ENCODE measurements around the gene NPLOC4. TPM values are rescaled to one million over a fixed set of nuclear protein-coding genes. Genes with fewer than 3 reads are reported as not detected.

NPLOC4 gene
- total and polyA plus RNA-seq, 8 donors = 24.0 to 284 (median 54.8) TPM

GRCh38 chr17:81664051-81664470 is 27.1 kb upstream of the NPLOC4 start:
- no peaks in the 10 kb centered on the region for H3K27me3 ChIP-seq
- intact Hi-C loops (cut with DNase I; ENCODE audit: low total_unique reads) = no loop called here
- TF ChIP-seq POLR2AphosphoS5 (IDR thresholded peaks at IDR 0.05) = no peak
- no peak for TF ChIP-seq POLR2A (IDR thresholded peaks at IDR 0.05)
- no peak for TF ChIP-seq EP300 (IDR thresholded peaks at IDR 0.05)
- TF ChIP-seq, protein P1, sequence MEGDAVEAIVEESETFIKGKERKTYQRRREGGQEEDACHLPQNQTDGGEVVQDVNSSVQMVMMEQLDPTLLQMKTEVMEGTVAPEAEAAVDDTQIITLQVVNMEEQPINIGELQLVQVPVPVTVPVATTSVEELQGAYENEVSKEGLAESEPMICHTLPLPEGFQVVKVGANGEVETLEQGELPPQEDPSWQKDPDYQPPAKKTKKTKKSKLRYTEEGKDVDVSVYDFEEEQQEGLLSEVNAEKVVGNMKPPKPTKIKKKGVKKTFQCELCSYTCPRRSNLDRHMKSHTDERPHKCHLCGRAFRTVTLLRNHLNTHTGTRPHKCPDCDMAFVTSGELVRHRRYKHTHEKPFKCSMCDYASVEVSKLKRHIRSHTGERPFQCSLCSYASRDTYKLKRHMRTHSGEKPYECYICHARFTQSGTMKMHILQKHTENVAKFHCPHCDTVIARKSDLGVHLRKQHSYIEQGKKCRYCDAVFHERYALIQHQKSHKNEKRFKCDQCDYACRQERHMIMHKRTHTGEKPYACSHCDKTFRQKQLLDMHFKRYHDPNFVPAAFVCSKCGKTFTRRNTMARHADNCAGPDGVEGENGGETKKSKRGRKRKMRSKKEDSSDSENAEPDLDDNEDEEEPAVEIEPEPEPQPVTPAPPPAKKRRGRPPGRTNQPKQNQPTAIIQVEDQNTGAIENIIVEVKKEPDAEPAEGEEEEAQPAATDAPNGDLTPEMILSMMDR (IDR thresholded peaks at IDR 0.05) = no peak
- H3K4me1 ChIP-seq = peaks cover 20 to 53% (median 41%) of the 10 kb centered on the region in 4 donors
- peaks cover 0 to 24% (median 20%) of the 10 kb centered on the region in 4 donors for H3K36me3 ChIP-seq
- 78 to 88% (median 87%) methylated on average over 5 to 7 of the region's 7 CpGs for WGBS, 5 donors
- H3K9me3 ChIP-seq = no peaks in the 10 kb centered on the region
- no peak for DNase-seq
- H3K27ac ChIP-seq = peak overlapping the region in 1 of 5 donors; percentile 25
- H3K4me3 ChIP-seq = no peak overlapping the region

DNA sequence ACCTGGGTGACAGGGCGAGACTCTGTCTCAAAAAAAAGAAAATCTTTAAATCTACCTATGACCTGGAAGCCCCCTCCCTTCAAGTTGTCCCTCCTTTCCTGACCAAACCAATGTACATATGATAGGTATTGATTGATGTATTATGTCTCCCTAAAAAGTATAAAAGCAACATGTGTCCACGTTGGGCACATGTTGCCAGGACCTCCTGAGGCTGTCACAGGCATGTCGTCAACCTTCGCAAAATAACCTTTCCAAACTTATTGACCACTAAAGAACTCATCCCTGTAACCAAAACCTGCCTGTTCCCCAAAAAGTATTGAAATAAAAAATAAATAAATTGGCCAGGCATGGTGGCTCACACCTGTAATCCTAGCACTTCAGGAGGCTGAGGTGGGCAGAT is 25.1 kb upstream of the NPLOC4 start:
- Histone ChIP-seq H3K4me3 (no peak overlapping the region), H3K4me1 (peaks cover 8 to 42% (median 26%) of the 10 kb centered on the region in 4 donors), H3K9me3 (no peaks in the 10 kb centered on the region), H3K27ac (no peak overlapping the region), H3K36me3 (peaks cover 0 to 14% (median 12%) of the 10 kb centered on the region in 4 donors), H3K27me3 (no peaks in the 10 kb centered on the region)
- DNase-seq = no peak
- intact Hi-C loops (cut with DNase I; ENCODE audit: low total_unique reads) = no loop called here
- no peak for TF ChIP-seq EP300 (IDR thresholded peaks at IDR 0.05)
- TF ChIP-seq POLR2A (IDR thresholded peaks at IDR 0.05) = no peak
- TF ChIP-seq POLR2AphosphoS5 (IDR thresholded peaks at IDR 0.05) = no peak
- TF ChIP-seq, protein P1 (IDR thresholded peaks at IDR 0.05) = no peak
- 86 to 96% (median 94%) methylated on average over 4 of the region's 4 CpGs for WGBS, 5 donors

DNA sequence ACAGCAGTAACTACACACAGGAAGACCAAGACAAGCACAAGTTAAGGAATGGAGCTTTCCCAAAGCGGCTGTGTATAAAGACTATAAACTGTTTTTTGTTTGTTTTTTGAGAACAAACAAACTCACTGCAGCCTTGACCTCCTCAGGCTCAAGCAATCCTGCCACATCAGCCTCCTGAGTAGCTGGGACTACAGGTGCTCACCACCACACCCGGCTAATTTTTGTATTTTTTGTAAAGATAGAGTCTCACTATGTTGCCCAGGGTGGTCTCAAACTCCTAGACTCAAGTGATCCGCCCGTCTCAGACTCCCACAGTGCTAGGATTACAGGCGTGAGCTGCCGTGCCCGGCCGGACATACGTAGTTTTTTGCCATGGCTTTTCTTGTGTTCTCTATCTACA is 23.5 kb upstream of the NPLOC4 start:
- intact Hi-C loops (cut with DNase I; ENCODE audit: low total_unique reads) = no loop called here
- 90 to 95% (median 93%) methylated on average over 9 of the region's 9 CpGs for WGBS, 5 donors
- Histone ChIP-seq H3K4me3 (no peak overlapping the region), H3K36me3 (peaks cover 0 to 14% (median 12%) of the 10 kb centered on the region in 4 donors), H3K9me3 (no peaks in the 10 kb centered on the region), H3K27ac (peak overlapping the region; percentile 68 to 87 (median 81)), H3K4me1 (peaks cover 5 to 34% (median 24%) of the 10 kb centered on the region in 4 donors), H3K27me3 (peaks cover 0 to 8% (median 0%) of the 10 kb centered on the region in 3 donors)
- no peak for DNase-seq
- TF ChIP-seq POLR2AphosphoS5 (IDR thresholded peaks at IDR 0.05) = no peak
- TF ChIP-seq POLR2A (IDR thresholded peaks at IDR 0.05) = no peak
- TF ChIP-seq, protein P1 (IDR thresholded peaks at IDR 0.05) = no peak
- TF ChIP-seq EP300 (IDR thresholded peaks at IDR 0.05) = no peak

- Histone ChIP-seq H3K4me1 (peaks cover 0 to 21% (median 14%) of the 10 kb centered on the region in 4 donors), H3K36me3 (peaks cover 0 to 1% (median under 1%) of the 10 kb centered on the region in 4 donors), H3K27me3 (peaks cover 0 to 22% (median 0%) of the 10 kb centered on the region in 3 donors), H3K4me3 (no peak overlapping the region), H3K27ac (peak overlapping the region; percentile 61 to 87 (median 78)), H3K9me3 (no peaks in the 10 kb centered on the region)
- 49 to 67% (median 56%) methylated on average over 5 of the region's 5 CpGs for WGBS, 5 donors
- no peak for DNase-seq
- intact Hi-C loops (cut with DNase I; ENCODE audit: low total_unique reads) = no loop called here
- TF ChIP-seq, protein P1 (IDR thresholded peaks at IDR 0.05) = no peak
- TF ChIP-seq POLR2AphosphoS5 (IDR thresholded peaks at IDR 0.05) (no peak), POLR2A (IDR thresholded peaks at IDR 0.05) (no peak), EP300 (IDR thresholded peaks at IDR 0.05) (no peak)
Measured at GRCh38 chr17:81659038-81659437, 22.1 kb upstream of the NPLOC4 start.

All from stomach (tissue), 9 donors.